DMS153 (cell line): ENCODE results near the gene CPSF6.
A peak's percentile ranks its signal among the peaks of the same experiment; 100 is the strongest.
"Not testable (repeated sequence)": the region's sequence is repeated elsewhere in the genome, so short reads cannot be mapped to it uniquely, and the experiment has no call there.

Source experiments
- DNase-seq: peaks from one replicate; lab custom pipeline; 2025; lab: John Stamatoyannopoulos, UW

Gene CPSF6, protein sequence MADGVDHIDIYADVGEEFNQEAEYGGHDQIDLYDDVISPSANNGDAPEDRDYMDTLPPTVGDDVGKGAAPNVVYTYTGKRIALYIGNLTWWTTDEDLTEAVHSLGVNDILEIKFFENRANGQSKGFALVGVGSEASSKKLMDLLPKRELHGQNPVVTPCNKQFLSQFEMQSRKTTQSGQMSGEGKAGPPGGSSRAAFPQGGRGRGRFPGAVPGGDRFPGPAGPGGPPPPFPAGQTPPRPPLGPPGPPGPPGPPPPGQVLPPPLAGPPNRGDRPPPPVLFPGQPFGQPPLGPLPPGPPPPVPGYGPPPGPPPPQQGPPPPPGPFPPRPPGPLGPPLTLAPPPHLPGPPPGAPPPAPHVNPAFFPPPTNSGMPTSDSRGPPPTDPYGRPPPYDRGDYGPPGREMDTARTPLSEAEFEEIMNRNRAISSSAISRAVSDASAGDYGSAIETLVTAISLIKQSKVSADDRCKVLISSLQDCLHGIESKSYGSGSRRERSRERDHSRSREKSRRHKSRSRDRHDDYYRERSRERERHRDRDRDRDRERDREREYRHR

DNA sequence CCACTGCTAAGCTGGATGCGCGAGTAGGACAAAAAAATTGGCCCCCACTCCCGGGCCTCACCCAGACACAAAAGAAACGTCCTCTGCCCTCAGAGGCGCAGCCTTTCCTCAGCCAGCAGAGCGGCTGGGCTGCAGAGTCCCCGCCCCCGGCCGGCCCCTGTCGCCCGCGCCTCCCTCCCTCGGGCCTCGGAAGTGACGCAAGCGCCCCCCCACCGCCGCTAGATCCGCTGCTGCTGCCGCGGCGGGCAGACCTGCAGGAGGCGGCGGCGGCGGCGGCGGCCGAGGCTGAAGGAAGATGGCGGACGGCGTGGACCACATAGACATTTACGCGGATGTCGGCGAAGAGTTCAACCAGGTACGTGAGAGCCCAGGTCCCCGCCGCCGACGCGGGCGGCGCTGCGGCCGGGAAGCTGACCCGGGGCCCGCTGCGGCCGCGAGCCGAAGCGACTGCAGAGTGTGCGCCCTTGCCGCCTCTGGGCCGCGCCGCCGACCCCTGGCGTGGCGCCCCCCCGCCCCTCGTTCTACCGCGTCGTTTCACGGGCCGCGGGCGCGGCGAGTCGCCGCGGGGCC is at the start of gene CPSF6:
TSS of gene CPSF6 (plus strand) at position 218 of the 570 bp plus-strand sequence. CDS start at position 296, 78 bp downstream.
- peak; percentile 91 for DNase-seq

DNA sequence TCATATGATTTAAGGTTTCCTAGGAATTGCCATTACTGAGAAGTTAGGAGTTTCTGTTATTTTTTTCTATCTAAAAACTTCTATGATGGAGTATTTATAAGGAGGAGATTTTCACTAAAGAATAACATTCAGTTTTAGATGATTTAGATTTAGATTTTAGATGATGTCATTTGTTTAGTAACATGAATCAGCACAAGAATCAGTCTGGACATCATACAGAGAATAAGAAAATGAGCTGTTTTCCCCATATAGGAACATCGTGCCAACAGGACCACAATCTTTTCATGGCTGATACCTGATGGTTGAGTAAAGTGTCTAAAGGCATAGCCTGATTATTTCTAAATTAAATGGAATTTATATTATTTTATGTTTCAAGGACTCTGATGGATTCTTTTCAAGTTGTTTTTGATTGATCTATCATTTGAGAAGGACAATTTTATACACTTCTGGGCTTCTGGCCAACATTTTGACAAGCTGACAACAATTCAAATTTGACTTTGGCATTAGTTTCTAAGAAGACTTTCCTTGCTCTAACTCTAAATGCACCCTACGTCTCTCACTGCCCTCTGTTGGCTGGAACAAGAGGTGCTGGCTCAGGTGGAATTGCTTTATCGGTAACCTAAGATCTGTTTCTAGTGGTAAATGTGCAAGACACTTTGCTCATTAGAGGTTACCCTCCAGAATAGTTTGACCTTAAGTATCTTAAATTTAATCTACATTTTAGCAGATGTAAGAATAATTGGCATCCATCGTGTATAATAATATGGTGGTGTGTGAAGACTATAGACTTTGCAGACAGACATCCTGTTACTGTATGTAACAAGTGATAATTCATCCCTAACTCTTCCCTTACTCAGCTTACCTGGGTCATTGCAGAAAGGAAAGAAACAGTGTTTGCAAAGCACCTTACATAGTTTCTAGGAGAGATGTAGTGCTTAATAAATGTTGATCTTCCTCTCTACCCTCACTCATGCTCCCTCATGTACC is 42.8 kb upstream of the CPSF6 start:
- DNase-seq, result no peak

DNA sequence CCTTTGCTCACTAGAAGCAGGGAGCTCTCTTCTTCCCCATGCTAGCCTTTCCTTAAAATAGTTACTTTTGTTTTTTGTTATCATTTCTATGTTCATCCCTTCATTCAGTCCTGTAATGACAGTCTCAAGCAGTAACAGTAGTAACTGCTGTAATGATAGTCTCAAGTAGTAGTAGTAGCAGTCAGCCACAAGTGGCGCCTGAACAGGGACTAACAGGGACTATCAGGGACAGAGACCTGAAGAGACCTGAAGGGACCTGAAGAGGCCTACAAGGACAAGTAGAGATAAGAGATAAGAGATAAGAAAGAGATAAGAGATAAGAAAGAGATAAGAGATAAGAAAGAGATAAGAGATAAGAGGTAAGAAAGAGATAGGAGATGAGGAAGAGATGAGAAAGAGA is 39.4 kb upstream of the CPSF6 start:
- DNase-seq, result not testable (repeated sequence)

DNA sequence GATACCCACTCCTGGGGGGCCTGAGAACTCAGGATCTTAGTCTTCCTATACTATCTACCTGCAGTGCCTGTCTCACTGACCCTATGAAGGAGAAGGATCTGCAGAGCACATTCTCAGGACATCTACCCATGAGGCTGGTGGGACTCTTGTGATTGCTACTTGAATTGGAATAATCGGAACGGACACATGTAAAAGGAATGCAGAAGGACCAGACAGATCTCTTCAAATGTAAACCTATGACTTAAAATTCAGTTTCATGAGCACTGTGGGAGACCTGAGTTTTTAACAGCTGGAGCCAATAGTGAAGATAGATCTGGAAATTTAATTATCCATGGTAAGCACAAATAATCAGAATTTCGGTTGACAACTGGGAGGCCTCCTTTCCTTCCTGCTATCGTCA is 35.2 kb upstream of the CPSF6 start:
- no peak for DNase-seq

DNA sequence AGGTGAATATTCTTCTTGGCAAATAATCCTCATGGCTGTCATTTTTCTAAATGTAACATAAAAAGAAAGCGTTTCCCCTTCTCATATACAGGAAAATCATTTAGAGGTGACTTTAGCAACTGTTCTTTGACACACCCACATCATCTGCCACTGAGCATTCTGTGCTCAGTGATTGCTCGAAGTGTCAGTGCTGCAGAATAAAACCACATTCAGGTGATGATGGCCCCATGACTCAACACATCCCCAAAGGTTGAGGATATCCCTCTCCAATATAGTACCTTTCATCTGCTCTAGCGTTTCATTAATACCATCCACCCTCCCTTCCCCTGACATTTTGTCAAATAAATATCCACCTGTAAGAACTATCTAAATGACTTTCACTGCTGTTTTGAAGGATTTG is 28.7 kb upstream of the CPSF6 start:
- DNase-seq, result no peak

DNA sequence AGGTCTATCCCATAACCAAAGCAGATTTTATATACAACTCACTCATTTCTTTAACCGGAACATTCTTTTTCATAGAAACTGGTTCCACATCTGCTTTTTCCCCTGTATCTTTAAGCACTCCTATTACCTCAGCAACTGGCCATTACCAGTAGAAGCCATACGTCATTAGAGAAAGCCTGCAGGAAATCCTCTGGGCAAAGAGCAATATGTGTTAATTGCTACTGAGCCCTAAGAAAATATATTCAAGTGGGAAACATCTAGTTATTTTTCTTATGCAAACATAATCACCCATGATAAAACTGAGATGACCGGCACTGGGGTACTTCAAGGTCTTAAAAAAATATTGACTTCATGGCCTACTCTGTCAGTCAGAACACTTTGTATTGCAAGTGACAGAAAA is 28.2 kb upstream of the CPSF6 start:
- DNase-seq, result no peak

DNA sequence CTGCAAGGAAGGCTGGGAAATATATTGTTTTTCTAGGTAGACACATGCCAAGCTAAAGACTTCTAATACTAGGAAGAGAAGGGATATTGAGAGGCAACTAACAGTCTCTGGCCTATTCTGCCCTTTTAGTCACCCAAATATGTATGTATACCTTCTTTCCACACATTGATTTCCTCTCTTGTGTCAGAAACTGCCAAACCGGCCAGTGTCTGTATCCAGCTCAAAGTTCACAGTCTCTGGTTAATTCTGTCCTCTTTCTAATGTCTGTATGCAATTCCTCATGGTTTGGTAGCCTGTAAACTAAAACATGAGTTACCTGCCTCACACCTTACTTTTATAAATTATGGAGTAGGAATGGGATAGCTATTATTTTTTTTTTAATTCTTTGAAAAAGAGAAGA is 25.2 kb upstream of the CPSF6 start:
- DNase-seq, result no peak

DNA sequence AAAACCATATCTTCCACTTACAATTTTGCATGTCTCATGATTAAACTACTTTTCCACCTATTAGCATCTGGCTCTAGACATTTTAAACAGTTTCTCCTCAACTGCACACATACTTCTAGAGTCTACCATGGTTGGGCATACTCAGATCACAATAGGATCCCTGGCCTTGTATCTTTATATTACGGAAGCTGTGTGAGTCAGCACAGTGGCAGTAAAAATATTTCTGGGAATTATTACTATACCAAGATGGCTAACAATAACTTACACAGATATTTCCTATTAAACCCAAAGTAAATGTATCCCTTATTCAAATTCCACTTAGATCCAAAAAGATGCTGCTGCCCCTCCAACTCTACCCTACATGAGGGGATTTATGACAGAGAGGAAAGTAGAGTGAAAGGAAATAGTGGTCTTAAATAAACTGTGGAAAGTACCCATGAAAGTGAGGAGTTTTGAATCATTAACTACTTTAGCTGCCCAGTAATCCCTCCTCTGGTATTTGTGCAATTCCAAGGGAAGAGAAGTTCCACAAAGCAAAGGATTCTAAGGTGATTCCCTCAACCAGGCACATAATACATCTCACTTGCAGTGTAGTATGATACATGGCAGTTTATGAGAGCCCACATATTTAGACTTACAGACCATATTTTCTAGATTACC is 14.0 kb upstream of the CPSF6 start:
- no peak for DNase-seq

DNA sequence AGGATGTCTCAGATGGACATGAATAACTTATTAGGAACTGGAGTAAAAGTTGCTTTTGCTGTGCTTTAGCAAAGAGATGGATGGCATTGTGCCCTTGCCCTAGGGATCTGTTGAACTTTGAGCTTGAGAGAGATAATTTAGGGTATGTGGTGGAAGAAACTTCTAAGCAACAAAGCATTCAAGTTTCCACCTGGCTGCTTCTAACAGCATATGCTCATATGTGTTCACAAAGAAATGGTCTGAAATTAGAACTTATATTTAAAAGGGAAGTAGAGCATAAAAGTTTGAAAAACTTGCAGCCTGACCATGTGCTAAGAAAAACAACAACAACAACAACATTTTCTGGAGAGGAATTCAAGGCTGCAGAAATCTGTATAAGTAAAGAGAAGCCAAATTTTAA is 7.9 kb upstream of the CPSF6 start:
- no peak for DNase-seq

DNA sequence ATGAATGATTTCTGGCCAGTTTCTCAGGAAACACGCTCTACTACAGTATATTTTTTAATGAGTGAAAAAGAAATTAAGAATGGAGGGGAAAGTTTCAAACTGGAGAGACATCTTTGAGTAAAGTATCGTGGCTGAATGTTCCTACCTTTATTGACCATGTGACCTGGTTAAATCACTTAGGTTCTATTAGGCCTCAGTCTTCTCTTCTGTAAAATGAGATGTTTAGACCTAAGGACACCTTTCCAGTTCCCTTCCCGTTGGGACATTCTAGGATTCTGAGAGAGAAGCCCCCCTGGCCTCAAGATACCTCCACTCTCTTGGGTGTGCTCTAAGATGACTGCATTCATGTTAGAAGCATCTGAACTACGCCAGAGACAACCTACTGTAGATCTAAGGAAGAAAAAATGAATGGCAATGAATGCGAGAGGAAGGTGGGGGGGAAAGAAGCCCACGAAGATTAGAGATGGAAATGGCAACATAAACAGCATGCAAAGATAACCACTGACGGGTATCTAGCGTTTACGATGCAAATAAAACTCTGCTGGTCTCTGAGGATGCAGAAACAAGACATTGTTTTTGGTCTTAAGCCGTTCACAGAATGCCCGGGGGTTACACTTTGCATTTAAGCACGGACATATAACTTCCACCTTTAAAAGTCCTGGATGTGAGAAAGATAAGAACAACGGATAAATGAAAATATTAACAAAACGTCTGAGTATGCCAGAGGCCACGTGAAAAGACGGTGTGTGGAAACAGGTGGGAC is 599 bp upstream of the CPSF6 start:
- no peak for DNase-seq

DNA sequence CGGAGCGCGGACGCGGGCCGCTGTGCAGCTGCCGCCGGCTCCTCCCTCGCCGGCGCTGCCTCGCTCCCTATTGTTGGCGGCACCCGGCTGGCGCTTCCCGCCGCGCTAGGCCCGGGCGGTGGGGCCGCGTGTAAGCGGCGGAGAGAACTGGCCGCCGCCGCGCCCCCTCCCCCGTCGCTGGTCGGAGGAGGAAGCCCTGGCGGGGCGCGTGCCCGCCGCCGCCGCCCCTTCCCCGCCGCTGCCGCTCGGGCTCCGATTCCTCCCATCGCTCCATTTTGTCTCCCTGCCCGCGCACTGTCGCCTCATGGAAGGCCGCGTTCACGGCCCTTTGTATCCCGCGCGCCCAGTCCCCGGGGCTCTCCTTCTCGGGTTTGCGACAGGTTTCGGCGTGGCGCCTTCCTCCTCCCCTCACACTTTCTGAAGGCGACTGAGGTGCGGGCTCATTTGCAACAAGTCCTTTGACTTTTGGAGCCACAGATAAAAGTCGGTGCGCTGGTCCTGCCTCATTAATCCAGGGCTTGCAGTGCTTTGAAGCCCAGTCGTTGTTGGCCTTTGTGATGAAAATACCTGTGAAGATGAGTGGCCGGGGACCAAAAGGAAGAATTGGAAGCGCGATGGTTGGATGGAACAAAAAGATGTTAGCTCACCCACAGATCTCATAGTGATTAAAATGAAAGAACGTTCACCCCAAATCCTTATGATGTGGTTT is 707 bp downstream of the CPSF6 start:
- DNase-seq, result no peak

DNA sequence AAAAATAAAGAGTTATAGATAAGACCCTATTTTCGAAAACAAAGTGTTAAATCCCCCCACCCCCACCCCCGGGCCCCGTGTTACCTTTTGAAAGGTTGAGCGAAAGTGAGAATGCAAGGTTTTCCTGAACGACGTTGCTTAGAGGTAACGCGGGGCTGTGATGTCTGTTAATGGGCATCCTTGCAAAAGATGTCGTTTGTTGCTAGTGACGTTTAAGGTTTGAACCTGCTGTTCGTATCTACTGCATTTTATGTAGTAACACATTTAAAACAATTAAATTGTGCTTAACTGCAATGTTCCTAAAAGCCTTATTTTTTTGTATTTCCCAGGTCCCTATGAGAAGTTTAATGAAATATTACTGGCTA is 1.2 kb downstream of the CPSF6 start:
- DNase-seq, result no peak

DNA sequence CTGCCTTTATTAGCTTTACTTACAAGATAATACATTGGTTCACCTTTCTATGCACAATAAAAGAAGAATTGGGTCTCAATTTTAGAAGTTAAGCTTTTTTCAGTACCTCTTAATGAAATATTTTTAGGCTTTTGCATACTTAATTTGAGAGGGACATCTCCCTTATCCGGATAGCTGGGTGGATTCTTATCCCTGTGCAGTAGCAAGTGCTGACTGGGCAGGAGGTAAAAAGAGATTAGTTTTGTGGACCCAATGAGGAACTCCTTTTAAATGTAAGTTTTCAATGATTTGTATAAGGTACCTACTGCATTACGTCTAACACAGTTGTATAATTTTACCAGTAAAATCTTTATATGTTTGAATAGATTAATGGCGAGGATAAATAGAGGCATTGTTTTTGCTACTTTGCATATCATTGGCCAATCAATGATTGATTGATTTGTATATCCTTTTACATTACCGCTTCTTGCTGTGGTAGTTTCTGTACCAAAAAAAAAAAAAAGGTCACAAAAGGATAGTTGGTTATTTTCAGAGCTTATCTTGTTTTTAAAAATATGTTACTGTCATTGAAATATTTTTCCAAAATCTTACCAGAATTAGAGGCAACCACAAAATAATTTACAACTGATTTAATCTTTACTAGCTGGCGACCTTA is 2.2 kb downstream of the CPSF6 start:
- DNase-seq, result no peak

DNA sequence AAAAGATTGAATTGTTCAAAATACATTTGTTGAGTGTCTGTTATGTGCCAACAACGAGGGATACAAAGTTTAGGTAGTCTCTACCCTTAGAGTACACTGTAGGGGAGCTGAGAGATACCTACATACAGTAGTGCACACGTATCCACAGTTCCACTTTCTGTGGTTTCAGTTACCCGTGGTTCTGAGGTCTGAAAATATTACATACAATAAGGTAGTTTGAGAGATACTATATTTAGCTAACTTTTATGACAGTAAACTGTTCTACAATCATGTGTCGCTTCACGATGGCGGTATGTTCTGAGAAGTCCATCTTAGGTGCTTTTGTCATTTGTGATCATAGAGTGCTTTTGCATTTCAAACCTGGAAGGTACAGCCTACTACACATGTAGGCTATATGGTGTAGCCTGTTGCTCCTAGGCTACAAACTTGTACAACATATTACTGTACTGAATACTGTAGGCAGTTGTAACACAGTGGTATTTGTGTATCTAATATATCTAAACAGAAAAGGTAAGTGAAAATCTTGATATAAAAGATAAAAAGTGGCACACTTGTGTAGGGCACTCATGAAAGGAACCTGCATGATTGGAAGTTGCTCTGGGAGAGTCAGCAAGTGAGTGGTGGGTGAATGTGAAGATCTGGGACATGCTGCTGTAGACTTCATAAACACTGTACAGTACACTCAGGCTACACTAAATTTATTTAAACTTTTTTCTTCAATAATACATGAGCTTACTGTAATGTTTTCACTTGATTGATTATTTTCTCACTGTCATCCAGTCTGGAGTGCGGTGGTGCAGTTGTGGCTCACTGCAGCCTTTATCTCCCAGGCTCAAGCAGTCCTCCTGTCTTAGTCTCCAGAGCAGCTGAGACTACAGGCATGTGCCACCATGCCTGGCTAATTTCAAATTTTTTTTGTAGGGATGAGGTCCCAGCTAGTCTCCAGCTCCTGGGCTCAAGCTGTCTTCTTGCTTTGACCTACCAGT is 4.0 kb downstream of the CPSF6 start:
- no peak for DNase-seq

DNA sequence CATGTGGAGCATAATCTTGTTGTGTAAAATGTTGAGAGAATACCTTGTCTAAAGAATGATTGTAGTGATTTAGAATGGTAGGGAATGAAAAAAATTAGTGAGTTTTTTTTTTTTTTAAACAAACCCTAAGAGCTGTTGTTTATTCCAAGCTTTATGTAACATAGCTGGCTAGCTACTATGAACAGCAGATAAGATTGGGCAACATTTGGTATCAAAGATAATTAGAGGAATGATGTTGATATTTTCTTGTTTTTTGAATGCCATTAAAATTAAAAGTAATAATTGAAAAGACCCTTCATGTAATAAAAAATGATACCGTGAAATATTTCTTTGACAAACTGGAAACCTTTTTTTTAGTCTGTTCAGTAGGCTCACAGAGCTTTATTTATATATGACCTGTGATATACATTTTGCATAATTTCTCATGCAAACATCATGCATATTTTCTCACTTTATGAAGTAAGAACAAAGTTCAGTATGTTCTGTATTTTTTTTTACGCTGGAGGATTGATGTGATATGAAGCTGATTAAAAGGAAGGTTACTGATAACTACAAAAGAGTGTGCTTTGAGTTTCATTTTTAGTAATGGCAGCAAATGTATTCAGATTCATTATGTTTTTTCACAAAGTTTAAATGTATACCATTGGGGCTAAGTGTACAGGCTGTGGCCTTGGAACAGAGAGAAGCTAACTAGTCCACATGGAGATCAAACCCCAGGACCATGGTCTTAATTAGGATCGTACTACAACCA is 8.1 kb downstream of the CPSF6 start:
- no peak for DNase-seq

DNA sequence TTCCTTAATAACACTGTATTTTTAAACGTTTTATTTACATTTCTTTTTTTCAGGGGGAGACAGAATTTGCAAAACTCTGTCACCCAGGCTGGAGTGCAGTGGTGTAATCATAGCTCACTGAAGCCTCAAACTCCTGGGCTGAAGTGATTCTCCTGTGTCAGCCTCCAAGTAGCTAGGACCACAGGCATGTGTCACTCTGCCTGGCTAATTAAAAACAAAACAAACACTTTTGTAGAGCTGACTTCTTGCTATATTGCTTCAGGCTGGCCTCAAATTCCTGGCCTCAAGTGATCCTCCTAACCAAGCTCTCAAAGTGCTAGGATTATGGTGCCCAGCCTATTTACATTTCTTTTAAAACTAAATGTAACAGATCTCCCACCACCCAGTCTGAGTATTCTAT is 12.7 kb downstream of the CPSF6 start:
- DNase-seq, result no peak

DNA sequence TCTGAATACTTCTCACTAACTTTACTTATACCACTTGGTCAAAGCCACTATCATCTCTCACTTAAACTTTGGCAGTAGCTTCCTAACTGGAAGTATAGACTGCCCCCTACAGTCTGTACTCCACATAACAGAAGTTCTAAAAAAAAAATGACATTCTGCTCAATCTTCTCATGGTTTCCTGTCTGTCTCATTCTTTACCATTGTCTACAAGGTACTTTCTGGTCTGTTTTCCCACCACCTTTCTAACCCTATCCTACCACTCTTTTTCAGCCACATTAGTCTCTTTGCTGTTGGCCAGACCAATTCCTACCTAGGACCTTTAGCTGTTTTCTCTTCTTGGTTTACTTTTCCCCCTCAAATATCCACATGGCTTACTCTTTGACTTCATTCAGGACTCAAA is 14.7 kb downstream of the CPSF6 start:
- DNase-seq, result no peak

DNA sequence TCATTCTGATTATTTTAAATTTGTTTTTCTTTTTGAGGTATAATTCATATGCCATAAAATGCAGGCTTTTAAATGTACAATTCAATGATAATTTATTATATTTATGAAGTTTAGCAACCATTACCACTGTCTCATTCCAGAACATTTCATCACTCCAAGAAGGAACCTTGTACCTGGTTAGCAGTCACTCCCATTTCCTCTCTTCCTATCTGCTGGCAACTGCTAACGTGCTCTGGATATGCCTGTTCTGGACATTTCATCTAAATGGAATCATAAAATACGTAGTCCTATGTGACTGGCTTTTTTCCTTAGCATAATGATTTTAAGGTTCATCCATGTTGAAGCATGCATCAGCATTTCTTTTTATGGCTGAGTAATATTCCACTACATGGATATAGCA is 15.5 kb downstream of the CPSF6 start:
- no peak for DNase-seq
